ENCODE measurements around the gene KHDRBS2. TPM values are rescaled to one million over a fixed set of nuclear protein-coding genes. Genes with fewer than 3 reads are reported as not detected.

Gene KHDRBS2
- total RNA-seq, 1 donor from 2014 or later, result not detected

DNA sequence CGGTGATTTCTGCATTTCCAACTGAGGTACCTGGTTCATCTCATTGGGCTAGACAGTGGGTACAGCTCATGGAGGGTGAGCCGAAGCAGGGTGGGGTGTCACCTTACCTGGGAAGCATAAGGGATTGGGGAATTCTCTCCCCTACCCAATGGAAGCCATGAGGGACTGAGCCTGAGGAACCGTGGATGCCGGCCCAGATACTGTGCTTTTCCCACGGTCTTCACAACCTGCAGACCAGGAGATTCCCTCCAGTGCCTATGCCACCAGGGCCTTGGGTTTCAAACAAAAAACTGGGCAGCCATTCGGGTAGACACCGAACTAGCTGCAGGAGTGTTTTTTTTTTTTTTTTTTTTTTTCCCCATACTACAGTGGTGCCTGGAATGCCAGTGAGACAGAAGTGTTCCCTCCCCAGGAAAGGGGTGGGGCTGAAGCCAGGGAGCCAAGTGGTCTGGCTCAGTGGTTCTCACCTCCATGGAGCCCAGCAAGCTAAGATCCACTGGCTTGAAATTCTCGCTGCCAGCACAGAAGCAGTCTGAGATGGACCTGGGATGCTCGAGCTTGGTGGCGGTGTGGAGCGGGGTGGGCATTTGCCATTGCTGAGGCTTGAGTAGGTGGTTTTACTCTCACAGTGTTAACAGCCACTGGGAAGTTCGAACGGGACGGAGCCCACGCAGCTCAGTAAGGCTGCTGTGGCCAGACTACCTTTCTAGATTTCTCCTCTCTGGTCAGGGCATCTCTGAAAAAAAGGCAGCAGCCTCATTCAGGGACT lies 416.2 kb downstream of the KHDRBS2 start:
- no peak overlapping the region for H3K27ac Mint-ChIP-seq (ENCODE audit: unreplicated experiment)
- Histone ChIP-seq H3K4me1 (ENCODE audit: insufficient read depth, low read length) (no peaks in the 10 kb centered on the region), H3K79me2 (ENCODE audit: insufficient read depth, low read length) (no peaks in the 10 kb centered on the region), H3K36me3 (ENCODE audit: insufficient read depth, low read length) (no peaks in the 10 kb centered on the region), H2AFZ (ENCODE audit: low read depth, low read length) (no peak overlapping the region), H3K9ac (ENCODE audit: low read length) (no peak overlapping the region), H3K4me2 (ENCODE audit: low read length) (no peak overlapping the region), H3K27ac (ENCODE audit: low read depth, low read length) (no peak overlapping the region), H4K20me1 (ENCODE audit: insufficient read depth, low read length) (no peaks in the 10 kb centered on the region), H3K27me3 (ENCODE audit: insufficient read depth, low read length) (no peaks in the 10 kb centered on the region), H3K9me3 (ENCODE audit: insufficient read depth, low read depth, low read length) (no peaks in the 10 kb centered on the region), H3K4me3 (ENCODE audit: insufficient read depth, low read depth, low read length) (no peak overlapping the region)
- FAIRE-seq (no peak), DNase-seq (ENCODE audit: low read depth) (no peak)
- H3K9me3 Mint-ChIP-seq (ENCODE audit: unreplicated experiment), result peaks cover 8% of the 10 kb centered on the region
- H3K4me1 Mint-ChIP-seq (ENCODE audit: low read depth, unreplicated experiment), result no peaks in the 10 kb centered on the region
- no peaks in the 10 kb centered on the region for H3K27me3 Mint-ChIP-seq (ENCODE audit: low read depth, unreplicated experiment)
- H3K36me3 Mint-ChIP-seq (ENCODE audit: low read depth, unreplicated experiment), result no peaks in the 10 kb centered on the region
- no peak for TF ChIP-seq EZH2 (IDR thresholded peaks at IDR 0.05; ENCODE audit: insufficient read depth, low read length)
- TF ChIP-seq, protein P1, sequence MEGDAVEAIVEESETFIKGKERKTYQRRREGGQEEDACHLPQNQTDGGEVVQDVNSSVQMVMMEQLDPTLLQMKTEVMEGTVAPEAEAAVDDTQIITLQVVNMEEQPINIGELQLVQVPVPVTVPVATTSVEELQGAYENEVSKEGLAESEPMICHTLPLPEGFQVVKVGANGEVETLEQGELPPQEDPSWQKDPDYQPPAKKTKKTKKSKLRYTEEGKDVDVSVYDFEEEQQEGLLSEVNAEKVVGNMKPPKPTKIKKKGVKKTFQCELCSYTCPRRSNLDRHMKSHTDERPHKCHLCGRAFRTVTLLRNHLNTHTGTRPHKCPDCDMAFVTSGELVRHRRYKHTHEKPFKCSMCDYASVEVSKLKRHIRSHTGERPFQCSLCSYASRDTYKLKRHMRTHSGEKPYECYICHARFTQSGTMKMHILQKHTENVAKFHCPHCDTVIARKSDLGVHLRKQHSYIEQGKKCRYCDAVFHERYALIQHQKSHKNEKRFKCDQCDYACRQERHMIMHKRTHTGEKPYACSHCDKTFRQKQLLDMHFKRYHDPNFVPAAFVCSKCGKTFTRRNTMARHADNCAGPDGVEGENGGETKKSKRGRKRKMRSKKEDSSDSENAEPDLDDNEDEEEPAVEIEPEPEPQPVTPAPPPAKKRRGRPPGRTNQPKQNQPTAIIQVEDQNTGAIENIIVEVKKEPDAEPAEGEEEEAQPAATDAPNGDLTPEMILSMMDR (IDR thresholded peaks at IDR 0.05; ENCODE audit: insufficient read depth, low read depth, low read length), result no peak
- no peak overlapping the region for H3K4me3 Mint-ChIP-seq (ENCODE audit: unreplicated experiment)

DNA sequence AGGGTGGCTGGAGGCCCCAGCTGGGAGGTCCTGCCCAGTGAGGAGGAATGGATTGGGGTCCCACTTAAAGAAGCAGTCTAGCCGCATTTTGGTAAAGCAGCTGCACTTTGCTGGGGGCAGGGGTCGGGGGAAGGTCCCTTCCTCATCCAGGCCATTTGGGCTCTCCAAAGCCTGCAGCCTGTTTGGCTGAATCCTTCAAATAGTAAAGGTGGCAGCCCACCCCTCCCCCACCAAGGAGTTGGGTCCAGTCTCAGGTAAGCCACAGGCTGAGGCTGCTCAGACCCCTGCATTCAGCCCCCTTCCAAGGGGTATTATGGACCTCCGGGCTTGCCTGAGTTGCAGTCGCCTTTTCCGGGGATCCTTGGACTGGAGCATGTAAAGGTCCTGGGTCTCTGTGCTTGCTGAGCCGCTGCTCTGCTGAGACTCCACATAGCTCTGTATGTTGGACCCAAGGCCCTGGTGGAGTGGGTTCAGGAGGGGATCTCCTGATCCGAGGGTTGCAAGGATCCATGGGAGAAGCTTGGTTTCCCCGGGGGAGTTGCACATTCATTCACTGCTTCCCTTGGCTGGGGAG lies 417.4 kb downstream of the KHDRBS2 start:
- Histone ChIP-seq H3K36me3 (ENCODE audit: insufficient read depth, low read length) (no peaks in the 10 kb centered on the region), H3K27me3 (ENCODE audit: insufficient read depth, low read length) (no peaks in the 10 kb centered on the region), H3K9me3 (ENCODE audit: insufficient read depth, low read depth, low read length) (no peaks in the 10 kb centered on the region), H3K4me3 (ENCODE audit: insufficient read depth, low read depth, low read length) (no peak overlapping the region), H3K79me2 (ENCODE audit: insufficient read depth, low read length) (no peaks in the 10 kb centered on the region), H3K4me2 (ENCODE audit: low read length) (no peak overlapping the region), H3K9ac (ENCODE audit: low read length) (no peak overlapping the region), H2AFZ (ENCODE audit: low read depth, low read length) (no peak overlapping the region), H3K27ac (ENCODE audit: low read depth, low read length) (no peak overlapping the region), H4K20me1 (ENCODE audit: insufficient read depth, low read length) (no peaks in the 10 kb centered on the region), H3K4me1 (ENCODE audit: insufficient read depth, low read length) (no peaks in the 10 kb centered on the region)
- FAIRE-seq (no peak), DNase-seq (ENCODE audit: low read depth) (no peak)
- Mint-ChIP-seq H3K4me3 (ENCODE audit: unreplicated experiment) (no peak overlapping the region), H3K4me1 (ENCODE audit: low read depth, unreplicated experiment) (no peaks in the 10 kb centered on the region), H3K36me3 (ENCODE audit: low read depth, unreplicated experiment) (no peaks in the 10 kb centered on the region), H3K27me3 (ENCODE audit: low read depth, unreplicated experiment) (no peaks in the 10 kb centered on the region), H3K9me3 (ENCODE audit: unreplicated experiment) (peaks cover 10% of the 10 kb centered on the region), H3K27ac (ENCODE audit: unreplicated experiment) (no peak overlapping the region)
- TF ChIP-seq EZH2 (IDR thresholded peaks at IDR 0.05; ENCODE audit: insufficient read depth, low read length), result no peak
- TF ChIP-seq, protein P1 (IDR thresholded peaks at IDR 0.05; ENCODE audit: insufficient read depth, low read depth, low read length), result no peak

DNA sequence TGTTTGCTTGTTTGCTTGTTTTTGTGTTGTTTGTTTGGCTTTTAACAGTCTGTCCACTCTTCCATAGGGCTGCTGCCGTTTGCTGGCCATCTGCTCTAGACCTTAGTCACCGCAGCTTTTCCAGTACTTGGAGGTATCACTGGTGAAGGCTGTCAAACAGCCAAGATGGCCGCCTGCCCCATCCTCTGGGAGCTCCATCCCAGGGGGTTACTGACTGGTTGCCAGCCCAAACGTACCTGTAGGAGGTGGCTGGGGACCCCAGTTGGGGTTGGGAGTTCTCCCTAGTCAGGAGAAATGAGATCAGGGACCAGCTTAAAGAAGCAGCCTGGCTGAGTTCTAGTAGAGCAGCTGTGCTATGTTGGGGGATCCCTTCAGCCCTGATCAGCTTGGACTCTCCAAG lies 418.4 kb downstream of the KHDRBS2 start:
- Histone ChIP-seq H3K79me2 (ENCODE audit: insufficient read depth, low read length) (no peaks in the 10 kb centered on the region), H3K27me3 (ENCODE audit: insufficient read depth, low read length) (no peaks in the 10 kb centered on the region), H2AFZ (ENCODE audit: low read depth, low read length) (no peak overlapping the region), H3K4me1 (ENCODE audit: insufficient read depth, low read length) (no peaks in the 10 kb centered on the region), H4K20me1 (ENCODE audit: insufficient read depth, low read length) (no peaks in the 10 kb centered on the region), H3K9ac (ENCODE audit: low read length) (no peak overlapping the region), H3K27ac (ENCODE audit: low read depth, low read length) (no peak overlapping the region), H3K36me3 (ENCODE audit: insufficient read depth, low read length) (no peaks in the 10 kb centered on the region), H3K9me3 (ENCODE audit: insufficient read depth, low read depth, low read length) (no peaks in the 10 kb centered on the region), H3K4me3 (ENCODE audit: insufficient read depth, low read depth, low read length) (no peak overlapping the region), H3K4me2 (ENCODE audit: low read length) (no peak overlapping the region)
- TF ChIP-seq, protein P1 (IDR thresholded peaks at IDR 0.05; ENCODE audit: insufficient read depth, low read depth, low read length), result no peak
- TF ChIP-seq EZH2 (IDR thresholded peaks at IDR 0.05; ENCODE audit: insufficient read depth, low read length), result no peak
- peaks cover 12% of the 10 kb centered on the region for H3K9me3 Mint-ChIP-seq (ENCODE audit: unreplicated experiment)
- H3K36me3 Mint-ChIP-seq (ENCODE audit: low read depth, unreplicated experiment), result no peaks in the 10 kb centered on the region
- no peaks in the 10 kb centered on the region for H3K27me3 Mint-ChIP-seq (ENCODE audit: low read depth, unreplicated experiment)
- no peaks in the 10 kb centered on the region for H3K4me1 Mint-ChIP-seq (ENCODE audit: low read depth, unreplicated experiment)
- H3K4me3 Mint-ChIP-seq (ENCODE audit: unreplicated experiment), result no peak overlapping the region
- no peak for DNase-seq (ENCODE audit: low read depth)
- no peak for FAIRE-seq
- no peak overlapping the region for H3K27ac Mint-ChIP-seq (ENCODE audit: unreplicated experiment)

All from astrocyte (in vitro differentiated cells and primary cell).